ENCODE results near the gene NAALADL2.

The NAALADL2 gene

GRCh38 chr3:174859114-174859735 lies at the start of gene NAALADL2:
Gene NAALADL2, plus strand, starts transcription at chr3:174859334.
- no peak for DNase-seq

DNA sequence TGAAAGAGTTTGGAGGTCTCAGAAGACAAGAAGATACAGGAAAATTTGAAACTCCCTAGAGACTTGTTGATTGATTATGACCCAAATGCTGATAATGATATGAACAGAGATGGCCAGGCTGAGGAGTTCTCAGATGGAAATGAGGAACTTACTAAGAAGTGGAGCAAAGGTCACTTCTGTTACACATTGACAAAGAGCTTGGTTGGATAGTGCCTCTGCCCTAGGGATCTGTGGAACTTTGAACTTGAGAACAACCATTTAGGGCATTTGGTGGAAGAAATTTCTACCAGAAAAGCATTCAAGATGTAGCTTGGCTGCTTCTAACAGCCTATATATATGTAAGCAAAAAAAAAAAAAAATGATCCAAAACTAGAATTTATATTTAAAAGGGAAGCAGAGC lies 48.9 kb upstream of the NAALADL2 start:
- DNase-seq = no peak

GRCh38 chr3:174812172-174812862 lies 46.8 kb upstream of the NAALADL2 start:
- no peak for DNase-seq

DNA sequence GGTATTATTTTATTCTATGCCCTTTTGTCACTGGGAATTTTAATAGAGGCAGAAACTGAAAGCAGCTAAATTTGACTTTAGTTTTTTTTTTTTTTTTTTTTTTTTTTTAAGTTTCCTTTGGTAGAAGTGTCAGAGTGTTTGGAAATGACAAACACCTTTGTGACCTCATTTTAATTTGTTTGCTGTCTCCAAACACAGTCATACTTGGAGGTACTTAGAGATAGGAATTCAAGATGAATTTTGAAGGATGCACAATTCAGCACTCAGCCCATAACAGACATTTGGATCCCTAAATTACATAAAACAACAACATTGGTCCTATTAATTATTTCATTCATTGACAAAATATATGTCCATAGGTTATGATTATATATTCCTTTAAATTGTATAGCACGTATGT lies 43.4 kb upstream of the NAALADL2 start:
- no peak for DNase-seq

GRCh38 chr3:174820885-174821284 lies 38.2 kb upstream of the NAALADL2 start:
- DNase-seq = no peak

GRCh38 chr3:174821477-174821876 lies 37.7 kb upstream of the NAALADL2 start:
- no peak for DNase-seq

DNA sequence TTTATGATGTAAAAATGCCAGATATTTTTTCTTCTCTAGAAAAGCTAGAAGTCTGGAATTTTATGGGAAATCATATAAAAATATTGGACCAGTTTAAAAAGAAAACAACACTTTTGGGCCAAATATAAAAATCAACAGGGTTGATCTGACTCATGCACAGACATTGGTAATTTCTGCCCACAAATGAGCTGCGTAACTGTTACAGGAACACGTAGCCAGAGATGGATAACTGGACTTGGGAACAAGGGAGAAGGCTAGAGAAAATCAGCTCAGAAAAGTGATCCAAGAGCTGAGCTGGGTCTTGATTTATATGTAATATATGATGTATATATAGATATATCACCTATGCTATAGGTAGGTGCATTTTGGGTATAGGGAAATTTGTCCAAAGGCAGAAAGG lies 36.8 kb upstream of the NAALADL2 start:
- DNase-seq = no peak

DNA sequence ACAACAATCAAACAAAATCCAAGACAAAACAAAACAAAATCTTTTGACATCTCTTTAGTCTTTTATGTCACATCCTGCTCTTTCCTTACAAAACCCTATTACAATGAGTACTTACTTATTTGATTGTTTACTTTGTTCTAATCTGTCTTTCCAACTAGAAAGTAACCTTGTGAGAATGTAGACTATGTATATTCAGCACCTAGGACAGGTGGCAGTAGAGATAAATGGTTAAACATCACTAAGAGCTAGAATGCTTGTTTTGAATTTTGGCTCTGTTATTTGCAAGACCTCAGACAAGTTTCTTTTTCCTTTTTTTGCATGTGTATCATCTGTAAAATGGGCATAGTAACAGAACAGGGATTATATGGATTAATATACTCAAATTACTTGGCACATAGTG lies 33.1 kb upstream of the NAALADL2 start:
- no peak for DNase-seq

DNA sequence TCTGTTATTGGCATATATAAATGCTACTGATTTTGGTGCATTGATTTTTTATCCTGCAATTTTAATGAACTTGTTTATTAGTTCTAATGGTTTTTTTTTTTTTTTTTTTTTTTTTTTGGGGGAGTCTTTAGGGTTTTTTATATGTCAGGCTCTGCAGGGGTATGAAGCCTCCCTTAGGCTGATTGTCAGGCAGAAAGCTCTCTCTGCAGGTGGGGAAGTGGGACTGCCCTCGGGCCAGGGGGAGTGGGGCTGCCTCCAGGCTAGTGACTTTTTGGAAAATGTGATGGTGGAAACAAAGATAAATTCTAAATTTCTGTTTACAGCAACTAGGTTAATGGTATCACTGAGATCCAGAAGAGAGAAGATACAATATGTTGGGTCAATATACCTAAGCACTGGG lies 14.4 kb upstream of the NAALADL2 start:
- no peak for DNase-seq

DNA sequence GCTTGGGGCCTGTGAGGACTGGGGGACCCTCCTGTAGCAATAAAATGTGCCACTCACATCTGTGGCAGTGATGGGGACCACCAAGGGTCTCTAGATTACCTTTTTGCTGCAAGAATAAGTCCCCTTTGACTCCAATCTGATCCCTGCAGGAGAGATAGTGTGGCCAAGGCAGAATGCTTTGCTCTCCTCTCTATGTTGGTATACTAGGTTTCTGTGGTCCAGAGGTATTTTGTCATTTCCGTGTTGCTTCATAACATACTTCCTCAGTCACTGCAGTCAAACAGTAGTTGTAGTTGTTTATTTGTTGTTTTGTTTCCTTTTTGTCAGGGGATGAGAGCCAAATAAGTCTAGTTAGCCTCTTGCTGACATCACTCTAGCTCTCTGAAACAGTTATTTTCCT lies 13.1 kb upstream of the NAALADL2 start:
- DNase-seq = no peak

- no peak for DNase-seq
Measured at GRCh38 chr3:174854987-174855386, 4.1 kb upstream of the NAALADL2 start.

DNA sequence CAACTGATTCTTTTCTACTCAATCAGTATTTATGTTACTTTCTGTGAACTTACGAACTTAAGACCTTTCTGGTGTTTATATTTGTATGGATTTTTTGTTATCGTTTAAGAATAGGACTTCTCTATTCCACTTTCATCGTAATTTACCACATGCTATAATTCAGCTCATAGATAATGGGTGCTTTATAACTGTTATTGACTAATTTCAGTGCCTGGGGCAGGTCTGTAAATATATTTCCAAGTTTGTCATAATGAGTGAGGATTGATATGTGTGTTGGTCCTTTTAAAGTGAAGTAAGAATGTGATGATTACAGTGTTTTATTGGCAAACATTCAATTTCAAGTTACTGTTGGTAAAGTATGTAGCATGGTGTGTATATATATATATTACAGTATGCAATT lies 1.8 kb upstream of the NAALADL2 start:
- DNase-seq = no peak

- no peak for DNase-seq
Measured at GRCh38 chr3:174858353-174858752, 781 bp upstream of the NAALADL2 start.

DNA sequence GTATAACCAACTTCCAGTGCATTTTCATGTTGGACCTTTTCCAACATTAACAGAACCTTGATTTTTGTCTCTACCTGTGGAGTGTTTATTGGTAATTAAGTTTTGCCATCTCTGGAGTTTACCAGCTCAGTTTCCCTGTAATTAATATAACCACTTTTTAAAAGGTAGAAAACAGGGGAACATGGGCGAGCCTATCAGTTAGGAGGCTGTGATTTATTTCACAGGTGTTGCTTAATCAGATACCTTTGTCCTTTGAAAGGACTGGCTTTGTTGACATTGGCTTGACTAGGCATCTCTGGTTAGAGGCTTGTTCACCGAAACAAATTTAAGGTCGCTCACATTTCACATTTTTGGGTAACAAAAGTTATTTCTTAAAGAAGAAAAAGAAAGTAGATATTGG lies 622 bp downstream of the NAALADL2 start:
- DNase-seq = no peak

DNA sequence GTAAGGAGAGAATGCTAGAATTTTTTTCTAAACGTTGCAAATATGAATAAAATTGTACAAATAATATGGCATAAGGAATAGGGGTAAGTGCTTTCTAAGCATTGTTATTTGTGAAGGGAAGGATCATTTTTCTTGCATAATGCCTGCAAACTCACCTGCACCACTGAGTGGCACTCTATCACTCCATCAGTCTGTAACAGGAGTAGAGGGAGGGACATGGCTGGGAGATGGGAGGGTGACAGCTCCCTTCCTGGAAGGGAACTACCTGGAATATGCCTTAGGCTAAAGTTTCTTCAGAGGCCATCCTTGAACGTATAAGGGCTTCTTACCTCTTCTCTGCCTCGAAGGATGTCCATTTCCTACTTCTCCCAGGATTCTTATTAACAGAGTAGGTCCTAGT lies 3.0 kb downstream of the NAALADL2 start:
- no peak for DNase-seq

DNA sequence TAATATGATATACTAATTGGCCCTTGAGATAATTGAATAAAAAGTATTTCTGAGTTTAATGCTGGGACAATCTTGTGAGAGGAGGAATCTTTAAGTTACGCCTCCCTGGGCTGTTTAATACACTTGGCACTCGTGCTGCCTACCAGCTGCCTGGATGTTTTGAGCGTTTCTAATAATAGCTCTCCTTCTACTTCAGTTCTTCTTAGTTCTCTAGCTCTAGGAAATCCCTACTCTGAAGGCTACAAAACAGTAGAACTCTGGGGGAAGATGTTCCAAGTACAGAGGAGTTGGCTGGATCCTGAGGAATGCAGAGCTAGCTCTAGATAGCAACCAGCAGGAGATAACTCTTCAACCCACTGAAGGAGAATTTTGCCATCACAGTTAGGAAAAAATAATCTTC lies 3.5 kb downstream of the NAALADL2 start:
- DNase-seq = no peak

DNA sequence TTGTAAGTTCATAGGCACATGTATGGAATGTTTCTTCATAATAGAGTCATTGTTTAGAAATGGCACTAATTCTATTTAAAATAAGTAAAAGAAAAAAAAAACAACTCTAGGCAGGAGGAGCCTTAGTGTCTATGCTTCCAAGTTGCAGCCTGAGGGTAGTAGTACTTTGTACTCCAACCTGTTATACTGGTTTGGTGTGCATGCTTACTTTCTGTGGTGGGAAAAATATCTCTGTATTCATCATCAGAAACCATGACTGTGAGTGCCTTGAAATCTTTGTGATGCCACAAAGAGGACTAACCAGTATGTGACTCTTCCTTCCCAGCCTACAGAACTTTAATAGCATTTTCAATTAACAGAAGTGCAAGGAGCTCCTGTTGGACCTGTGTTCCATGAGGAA lies 4.4 kb downstream of the NAALADL2 start:
- DNase-seq = no peak

DNA sequence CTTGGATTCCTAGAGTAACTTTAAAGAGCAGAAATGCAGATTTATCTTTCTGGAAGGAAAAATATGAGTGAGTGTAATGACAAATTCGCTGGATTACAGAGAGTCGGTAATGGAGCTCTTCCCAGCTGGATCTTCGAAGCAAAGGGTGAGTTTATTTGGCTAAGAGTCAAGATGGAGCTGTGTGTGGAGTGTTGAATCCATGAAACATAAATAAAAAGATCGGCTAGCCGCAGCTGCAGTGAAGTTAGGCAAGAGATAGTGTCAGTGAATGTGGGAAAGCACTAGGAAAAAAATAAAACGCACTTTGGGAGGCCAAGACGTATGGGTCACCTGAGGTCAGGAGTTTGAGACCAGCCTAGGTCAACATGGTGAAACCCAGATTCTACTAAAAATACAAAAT lies 10.3 kb downstream of the NAALADL2 start:
- DNase-seq = no peak

GRCh38 chr3:174873832-174874657 lies 14.9 kb downstream of the NAALADL2 start:
- no peak for DNase-seq

DNA sequence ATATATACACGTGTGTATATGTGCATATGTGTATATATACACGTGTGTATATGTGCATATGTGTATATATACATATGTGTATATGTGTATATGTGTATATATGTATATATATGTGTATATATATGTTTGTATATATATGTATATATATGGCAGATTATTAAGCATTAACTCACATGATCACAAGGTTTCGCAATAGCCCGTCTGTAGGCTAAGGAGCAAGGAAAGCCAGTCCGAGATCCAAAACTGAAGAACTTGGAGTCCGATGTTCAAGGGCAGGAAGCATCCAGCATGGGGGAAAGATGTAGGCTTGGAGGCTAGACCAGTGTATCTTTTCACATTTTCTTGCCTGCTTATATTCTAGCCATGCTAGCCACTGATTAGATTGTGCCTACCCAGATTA lies 23.7 kb downstream of the NAALADL2 start:
- DNase-seq = no peak

DNA sequence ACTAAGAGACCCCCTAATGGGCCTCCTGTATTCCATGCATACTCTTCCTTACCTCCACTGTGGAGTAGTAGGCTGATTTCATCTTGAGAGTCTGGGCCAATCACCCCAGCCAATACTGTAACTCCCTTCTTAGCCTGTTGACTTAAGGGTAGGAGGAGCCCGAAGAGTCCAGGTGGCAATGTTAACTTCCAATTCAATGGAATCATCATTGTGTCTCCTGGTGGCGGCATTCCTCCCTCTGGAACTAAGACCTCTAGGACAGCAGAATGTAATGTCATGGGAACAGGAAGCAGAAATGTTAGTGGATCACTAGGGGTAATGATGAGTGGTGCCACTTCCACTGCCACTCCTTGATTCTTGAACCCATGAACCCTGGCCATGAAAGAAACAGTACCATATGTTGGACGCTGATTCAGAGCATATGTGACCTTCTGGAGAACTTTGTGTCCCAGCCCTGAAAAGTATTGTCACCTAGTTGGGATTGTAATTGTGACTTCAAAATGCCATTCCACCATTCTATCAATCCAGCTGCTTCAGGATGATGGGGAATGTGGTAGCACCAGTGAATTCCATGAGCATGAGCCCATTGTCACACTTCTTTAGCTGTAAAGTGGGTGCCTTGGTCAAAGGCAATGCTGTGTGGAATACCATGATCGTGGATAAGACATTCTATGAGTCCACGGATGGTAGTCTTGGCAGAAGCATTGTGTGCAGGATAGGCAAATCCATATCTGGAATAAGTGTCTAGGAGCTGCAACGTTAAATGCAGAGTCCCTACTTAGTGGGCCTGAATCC lies 24.9 kb downstream of the NAALADL2 start:
- DNase-seq = no peak

DNA sequence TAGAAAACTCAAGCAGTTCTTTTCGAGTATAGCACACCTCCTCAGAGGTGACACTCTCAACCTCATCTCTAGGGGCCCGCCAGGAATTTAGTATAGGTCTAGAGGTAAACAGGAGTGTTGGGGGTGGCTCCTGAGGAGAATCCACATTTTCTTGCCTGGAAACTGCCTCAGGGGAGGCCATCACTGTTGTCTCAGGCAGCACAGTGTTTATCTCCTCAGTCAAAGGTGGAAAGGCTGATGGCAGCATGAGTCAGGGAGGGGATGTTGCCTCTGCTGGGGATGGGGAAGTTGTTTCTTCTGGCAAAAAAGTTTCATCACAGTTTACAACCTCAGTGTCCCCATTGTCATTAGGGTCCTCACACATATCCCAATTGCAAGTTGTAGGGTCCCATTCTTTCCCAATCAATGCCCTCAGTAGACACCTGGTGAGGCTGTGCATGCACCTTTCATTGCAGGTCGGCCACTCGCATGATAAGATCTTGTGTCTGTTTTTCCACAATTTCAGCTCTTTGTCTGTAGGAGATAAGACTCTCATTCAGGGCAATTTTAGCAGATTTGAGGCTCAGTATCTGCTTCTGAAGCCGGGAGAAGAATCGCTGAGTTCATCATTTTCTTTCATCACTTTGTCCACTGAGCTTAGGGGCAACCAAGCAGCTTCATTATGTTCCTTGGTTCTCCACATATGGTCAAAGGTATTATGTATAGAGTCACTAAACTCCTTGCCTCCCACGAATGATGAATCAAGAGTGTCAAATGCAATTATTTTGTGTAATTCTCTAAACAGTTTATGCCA lies 25.8 kb downstream of the NAALADL2 start:
- DNase-seq = no peak
